Fibroblast of lung (primary cell): ENCODE data around the gene LDLRAD3. TPM values are rescaled to one million over a fixed set of nuclear protein-coding genes. Genes with fewer than 3 reads are reported as not detected.

Experiments
- DNase-seq, 2 donors: peaks; one replicate each; pipeline versions ENCODE4 v3.0.0 to v3.0.0-alpha.2; 2010; ENCODE audit warnings: low read depth in 2 of 2
- H2AFZ ChIP-seq: 2 replicates; pipeline ENCODE4 v1.5.1; 2012; ENCODE audit warnings: low read length, control low read depth, inconsistent platforms
- H3K27ac ChIP-seq: 2 replicates; pipeline ENCODE4 v1.5.1; 2011; ENCODE audit warnings: low read length, control low read depth; ENCODE audit not compliant: insufficient read depth
- H3K27me3 ChIP-seq: 2 replicates; pipeline ENCODE4 v1.5.1; 2011; ENCODE audit warnings: mild to moderate bottlenecking, low read length; ENCODE audit not compliant: control insufficient read depth, insufficient read depth
- H3K36me3 ChIP-seq: 2 replicates; pipeline ENCODE4 v1.5.1; 2011; ENCODE audit warnings: low read length; ENCODE audit not compliant: control insufficient read depth, insufficient read depth
- H3K4me1 ChIP-seq: 2 replicates; pipeline ENCODE4 v1.5.1; 2011; ENCODE audit warnings: low read length; ENCODE audit not compliant: control insufficient read depth, insufficient read depth; ENCODE audit errors: extremely low read depth
- H3K4me2 ChIP-seq: 2 replicates; pipeline ENCODE4 v1.5.1; 2011; ENCODE audit warnings: low read length, control low read depth; ENCODE audit not compliant: insufficient read depth; ENCODE audit errors: extremely low read depth
- H3K4me3 ChIP-seq, 4 experiments: fragments of 200-600 bp in 1 of 4; sonication (generic) in 1 of 4; replicated peaks in 1 of 4; 2 replicates each; pipeline ENCODE4 v1.5.1; 2011 to 2016; ENCODE audit warnings: low read length in 4 of 4, low read depth in 3 of 4, mild to moderate bottlenecking in 3 of 4, control low read depth in 2 of 4, inconsistent platforms in 1 of 4, mixed read lengths in 1 of 4; ENCODE audit not compliant: insufficient read depth in 1 of 4; ENCODE audit errors: control extremely low read depth in 1 of 4
- H3K79me2 ChIP-seq: 2 replicates; pipeline ENCODE4 v1.5.1; 2012; ENCODE audit warnings: mild to moderate bottlenecking, low read length, inconsistent platforms; ENCODE audit not compliant: control insufficient read depth, insufficient read depth
- H3K9ac ChIP-seq: 2 replicates; pipeline ENCODE4 v1.5.1; 2011; ENCODE audit warnings: mild to moderate bottlenecking, low read length, control low read depth; ENCODE audit not compliant: insufficient read depth
- H3K9me3 ChIP-seq: 2 replicates; pipeline ENCODE4 v1.5.1; 2012; ENCODE audit warnings: low read depth, low read length; ENCODE audit not compliant: control insufficient read depth, insufficient read depth
- H4K20me1 ChIP-seq: 2 replicates; pipeline ENCODE4 v1.5.1; 2011; ENCODE audit warnings: low read length; ENCODE audit not compliant: control insufficient read depth, insufficient read depth; ENCODE audit errors: extremely low read depth
- CTCF ChIP-seq, 2 donors: IDR thresholded peaks in 1 of 2; conservative IDR thresholded peaks in 1 of 2; 1 replicate in 1 of 2; 2 replicates in 1 of 2; pipeline ENCODE4 v1.5.1; 2011 to 2012; ENCODE audit warnings: low read length in 2 of 2, control low read depth in 1 of 2, inconsistent platforms in 1 of 2, low read depth in 1 of 2, mild to moderate bottlenecking in 1 of 2
- EZH2 ChIP-seq: IDR thresholded peaks from 2 replicates; pipeline ENCODE4 v1.5.1; 2012; ENCODE audit warnings: low read length, control low read depth, mild to moderate bottlenecking; ENCODE audit errors: missing control alignments
- polyA plus RNA-seq, 2 donors: library from polyadenylated mRNA; depleted of rRNA in 1 of 2; stranded (reverse) in 1 of 2; unstranded in 1 of 2; fragments of >200 nt; gene quantifications; 2 replicates each; pipeline ENCODE4 v1.2.1, GENCODE V29; 2011 to 2012; ENCODE audit warnings: missing spikeins in 1 of 2
- total RNA-seq: library from RNA; depleted of rRNA; stranded (reverse); fragments of >200 nt; gene quantifications from 2 replicates; pipeline ENCODE4 v1.2.1, GENCODE V29; 2014

The LDLRAD3 gene
- total and polyA plus RNA-seq, 2 donors (not counting 1 experiment from before 2014, with no cell fraction given) = 3.8 to 7.8 TPM

GRCh38 chr11:36054628-36055027 lies 110.8 kb downstream of the LDLRAD3 start:
- H3K4me1 ChIP-seq = no peaks in the 10 kb centered on the region
- DNase-seq = no peak
- H3K27me3 ChIP-seq = no peaks in the 10 kb centered on the region
- no peak overlapping the region for H3K27ac ChIP-seq
- H4K20me1 ChIP-seq = no peaks in the 10 kb centered on the region
- no peak overlapping the region for H2AFZ ChIP-seq
- TF ChIP-seq EZH2 (no peak), CTCF (conservative IDR thresholded peaks at IDR 0.05 in 1 of 2, IDR thresholded peaks at IDR 0.05 in 1 of 2; ENCODE audit: low read depth in 1 of 2, low read length in 2 of 2) (no peak)
- H3K4me2 ChIP-seq = no peak overlapping the region
- H3K9me3 ChIP-seq = no peaks in the 10 kb centered on the region
- H3K4me3 ChIP-seq = no peak overlapping the region
- no peak overlapping the region for H3K9ac ChIP-seq
- H3K36me3 ChIP-seq = no peaks in the 10 kb centered on the region
- no peaks in the 10 kb centered on the region for H3K79me2 ChIP-seq

GRCh38 chr11:36056160-36056751 lies 112.4 kb downstream of the LDLRAD3 start:
- Histone ChIP-seq H3K9ac (no peak overlapping the region), H3K4me3 (no peak overlapping the region), H3K79me2 (no peaks in the 10 kb centered on the region), H3K27ac (no peak overlapping the region), H3K4me1 (no peaks in the 10 kb centered on the region), H3K4me2 (no peak overlapping the region), H4K20me1 (no peaks in the 10 kb centered on the region), H2AFZ (no peak overlapping the region), H3K36me3 (no peaks in the 10 kb centered on the region), H3K27me3 (no peaks in the 10 kb centered on the region), H3K9me3 (no peaks in the 10 kb centered on the region)
- TF ChIP-seq EZH2 (no peak), CTCF (conservative IDR thresholded peaks at IDR 0.05 in 1 of 2, IDR thresholded peaks at IDR 0.05 in 1 of 2; ENCODE audit: low read depth in 1 of 2, low read length in 2 of 2) (peak; percentile 40 to 63)
- peak in 1 of 2 donors; percentile 55 for DNase-seq

- no peak overlapping the region for H3K27ac ChIP-seq
Measured at GRCh38 chr11:36057379-36058042, 113.6 kb downstream of the LDLRAD3 start.

More at GRCh38 chr11:36057379-36058042, 113.6 kb downstream of the LDLRAD3 start:
- Histone ChIP-seq H2AFZ (no peak overlapping the region), H3K79me2 (no peaks in the 10 kb centered on the region), H3K27me3 (no peaks in the 10 kb centered on the region), H3K4me3 (no peak overlapping the region), H3K4me1 (no peaks in the 10 kb centered on the region), H3K36me3 (no peaks in the 10 kb centered on the region), H3K9ac (no peak overlapping the region), H3K9me3 (no peaks in the 10 kb centered on the region), H3K4me2 (no peak overlapping the region), H4K20me1 (no peaks in the 10 kb centered on the region)
- no peak for TF ChIP-seq EZH2
- no peak for TF ChIP-seq CTCF (conservative IDR thresholded peaks at IDR 0.05 in 1 of 2, IDR thresholded peaks at IDR 0.05 in 1 of 2; ENCODE audit: low read depth in 1 of 2, low read length in 2 of 2)
- DNase-seq = peak in 1 of 2 donors; percentile 92
